NK-92 treated with Interleukin-12 subunit alpha and Interleukin-12 subunit beta, amount 100 ng/mL, for 24 hours (cell line): Measurements from ENCODE around the gene LSM14B.
"Not testable (repeated sequence)": the region's sequence is repeated elsewhere in the genome, so short reads cannot be mapped to it uniquely, and the experiment has no call there.

Experiments used
- DNase-seq: peaks from one replicate; lab custom pipeline; 2025; lab: John Stamatoyannopoulos, UW

LSM14B gene

DNA sequence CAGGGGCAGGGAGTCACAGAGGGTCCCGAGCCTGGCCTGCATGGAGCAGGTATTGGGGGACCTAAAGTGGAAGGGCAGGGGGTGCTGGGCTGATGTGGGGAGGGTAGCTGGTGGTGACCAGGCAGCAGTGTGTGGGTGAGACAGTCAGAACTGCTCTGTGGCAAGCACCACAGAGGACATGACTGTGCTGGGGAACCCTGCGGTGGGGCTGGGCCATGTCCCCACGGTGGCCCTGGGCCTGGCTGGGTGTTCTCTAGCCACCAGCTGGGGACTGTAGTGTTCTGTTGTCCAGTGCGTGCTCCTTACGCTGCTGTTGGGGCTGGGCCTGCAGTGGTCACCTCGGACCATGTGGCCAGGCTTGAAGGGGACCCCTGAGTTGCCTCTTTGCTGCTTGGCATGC is 24.9 kb downstream of the LSM14B start:
- no peak for DNase-seq

DNA sequence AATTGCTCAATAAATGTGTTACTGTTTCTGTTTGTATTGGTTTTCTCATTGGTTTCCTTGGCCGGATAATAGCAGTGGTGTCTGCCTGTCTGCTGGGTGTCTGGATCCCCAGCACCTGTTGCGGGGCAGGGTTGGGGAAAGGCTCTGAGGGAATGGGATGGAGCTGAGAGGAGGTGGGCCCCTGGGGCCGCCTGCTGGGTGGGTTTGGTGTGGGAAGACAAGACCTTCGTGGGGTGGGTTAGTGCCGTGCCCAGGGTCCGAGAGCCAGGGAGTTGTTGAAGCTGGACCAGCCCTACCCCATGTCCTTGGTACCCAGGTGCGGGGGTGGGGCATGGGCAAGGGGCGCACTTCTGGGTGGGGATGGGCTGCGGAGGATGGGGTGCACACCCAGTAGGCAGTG is 25.3 kb downstream of the LSM14B start:
- DNase-seq: no peak

DNA sequence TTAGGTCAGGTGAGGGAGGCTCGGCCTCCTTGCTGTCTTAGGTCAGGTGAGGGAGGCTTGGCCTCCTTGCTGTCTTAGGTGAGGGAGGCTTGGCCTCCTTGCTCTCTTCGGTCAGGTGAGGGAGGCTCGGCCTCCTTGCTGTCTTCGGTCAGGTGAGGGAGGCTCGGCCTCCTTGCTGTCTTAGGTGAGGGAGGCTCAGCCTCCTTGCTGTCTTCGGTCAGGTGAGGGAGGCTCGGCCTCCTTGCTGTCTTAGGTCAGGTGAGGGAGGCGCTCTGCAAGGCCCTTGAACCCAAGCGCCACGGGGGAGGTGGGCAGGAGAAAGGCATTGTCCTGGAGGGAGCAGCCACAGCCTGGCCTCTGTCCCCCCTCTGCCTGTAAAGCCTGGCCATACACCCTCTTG is 26.1 kb downstream of the LSM14B start:
- not testable (repeated sequence) for DNase-seq

DNA sequence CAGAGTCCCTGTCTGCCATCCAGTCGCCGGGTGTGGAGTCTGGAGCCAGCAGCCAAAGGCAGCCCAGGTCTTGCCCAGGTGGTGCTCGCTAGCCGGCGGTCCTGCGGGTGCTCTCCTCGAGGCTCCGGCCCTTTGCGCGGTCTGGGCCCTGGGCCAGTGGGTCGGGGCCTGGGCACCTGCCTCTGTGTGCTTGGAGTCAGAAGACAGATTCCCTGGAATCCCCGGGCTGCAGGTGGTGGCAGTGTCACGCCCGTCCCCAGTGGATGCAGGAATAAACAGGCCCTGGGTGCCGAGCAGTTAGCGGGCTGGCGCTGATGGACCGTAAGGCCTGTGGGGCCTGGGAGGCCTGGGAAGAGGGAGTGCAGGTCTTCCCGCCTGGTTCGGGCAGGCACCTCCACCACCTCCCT is 26.6 kb downstream of the LSM14B start:
- DNase-seq: no peak

DNA sequence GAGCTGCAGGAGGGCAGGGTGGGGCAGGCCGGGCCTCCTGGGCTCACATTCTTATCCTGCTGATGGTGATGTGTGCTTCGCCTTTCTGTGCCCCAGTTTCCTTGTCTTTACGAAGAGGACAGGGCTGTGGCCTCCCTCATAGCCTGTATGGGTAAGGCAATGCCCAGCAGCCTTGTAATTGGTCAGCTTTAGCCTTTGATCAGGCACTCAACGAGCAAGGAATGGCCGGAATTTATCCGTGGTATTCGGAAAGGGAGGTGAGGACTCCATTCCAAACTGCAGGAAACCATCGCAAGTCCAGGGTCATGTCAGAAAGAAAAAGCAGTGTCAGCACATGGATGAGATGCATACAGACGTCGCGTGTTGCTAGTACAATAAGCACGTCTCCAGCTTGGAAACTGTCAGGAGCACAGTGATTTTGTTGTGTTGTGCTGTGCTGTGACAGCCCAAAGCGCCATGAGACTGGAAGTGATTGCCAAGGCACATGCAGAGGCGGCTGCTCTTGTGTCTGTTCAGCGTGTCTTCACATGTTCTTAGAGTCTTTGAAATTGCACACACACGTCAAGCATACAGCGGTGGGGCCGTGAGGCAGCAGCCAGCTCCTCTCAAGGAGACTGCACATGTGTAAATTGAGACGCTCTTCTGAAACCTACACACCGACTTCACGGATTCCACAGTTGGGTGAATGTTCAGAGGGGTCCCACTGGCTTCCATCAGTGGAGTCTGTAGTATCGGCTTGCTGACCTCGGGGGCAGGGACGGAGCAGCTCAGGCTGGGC is 27.4 kb downstream of the LSM14B start:
- no peak for DNase-seq

DNA sequence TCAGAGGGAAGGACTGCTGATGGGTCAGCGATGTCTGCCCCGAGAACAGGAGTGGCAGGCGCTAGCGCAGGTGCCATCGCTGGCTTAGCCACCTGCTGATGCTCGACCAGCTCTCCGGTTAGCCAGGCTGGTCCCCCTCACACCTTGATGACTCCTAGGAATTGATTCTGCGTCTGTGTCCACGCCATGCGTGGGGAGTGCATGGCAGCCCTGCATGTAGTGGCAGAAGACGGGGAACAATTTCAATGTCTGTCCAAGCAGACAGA is 28.0 kb downstream of the LSM14B start:
- no peak for DNase-seq

DNA sequence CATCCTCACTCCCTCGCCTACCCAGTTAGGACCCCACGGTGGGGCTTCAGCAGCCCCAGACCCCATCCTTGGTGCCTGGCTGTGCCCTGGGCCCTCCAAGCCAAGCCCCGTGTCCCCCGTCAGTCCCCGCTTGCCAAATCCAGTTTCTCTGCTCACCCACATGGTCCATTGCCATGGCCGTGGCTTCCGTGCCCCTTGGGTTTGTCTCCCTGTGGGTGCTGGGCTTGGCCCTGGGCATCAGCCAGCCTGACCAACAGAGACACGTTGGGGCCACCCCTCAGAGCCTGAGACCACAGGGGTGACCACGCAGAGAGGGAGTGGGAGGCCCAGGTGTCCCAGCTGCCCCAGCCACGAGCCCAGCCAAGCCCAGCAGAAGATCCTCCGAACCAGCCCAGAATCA is 28.9 kb downstream of the LSM14B start:
- no peak for DNase-seq

DNA sequence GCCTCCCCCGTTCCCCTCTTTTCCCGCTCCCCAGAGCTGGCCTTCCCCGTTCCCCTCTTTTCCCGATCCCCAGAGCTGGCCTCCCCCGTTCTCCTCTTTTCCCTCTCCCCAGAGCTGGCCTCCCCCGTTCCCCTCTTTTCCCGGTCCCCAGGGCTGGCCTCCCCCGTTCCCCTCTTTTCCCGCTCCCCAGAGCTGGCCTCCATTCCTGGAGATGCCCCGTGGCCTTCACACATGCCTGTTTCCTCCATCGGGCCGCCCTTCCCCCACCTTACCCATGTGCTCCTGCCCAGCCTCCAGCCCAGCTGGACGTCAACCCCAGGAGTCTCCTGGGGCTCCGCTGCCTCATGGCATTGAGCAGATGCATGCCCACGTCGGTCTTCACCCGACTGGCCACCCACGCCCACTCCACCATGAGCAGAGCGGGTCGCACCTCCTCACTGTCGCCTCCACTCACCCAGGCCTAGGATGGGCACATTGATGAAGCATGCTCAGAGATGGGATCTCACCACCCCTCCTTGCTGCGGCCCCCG is 29.6 kb downstream of the LSM14B start:
- no peak for DNase-seq

DNA sequence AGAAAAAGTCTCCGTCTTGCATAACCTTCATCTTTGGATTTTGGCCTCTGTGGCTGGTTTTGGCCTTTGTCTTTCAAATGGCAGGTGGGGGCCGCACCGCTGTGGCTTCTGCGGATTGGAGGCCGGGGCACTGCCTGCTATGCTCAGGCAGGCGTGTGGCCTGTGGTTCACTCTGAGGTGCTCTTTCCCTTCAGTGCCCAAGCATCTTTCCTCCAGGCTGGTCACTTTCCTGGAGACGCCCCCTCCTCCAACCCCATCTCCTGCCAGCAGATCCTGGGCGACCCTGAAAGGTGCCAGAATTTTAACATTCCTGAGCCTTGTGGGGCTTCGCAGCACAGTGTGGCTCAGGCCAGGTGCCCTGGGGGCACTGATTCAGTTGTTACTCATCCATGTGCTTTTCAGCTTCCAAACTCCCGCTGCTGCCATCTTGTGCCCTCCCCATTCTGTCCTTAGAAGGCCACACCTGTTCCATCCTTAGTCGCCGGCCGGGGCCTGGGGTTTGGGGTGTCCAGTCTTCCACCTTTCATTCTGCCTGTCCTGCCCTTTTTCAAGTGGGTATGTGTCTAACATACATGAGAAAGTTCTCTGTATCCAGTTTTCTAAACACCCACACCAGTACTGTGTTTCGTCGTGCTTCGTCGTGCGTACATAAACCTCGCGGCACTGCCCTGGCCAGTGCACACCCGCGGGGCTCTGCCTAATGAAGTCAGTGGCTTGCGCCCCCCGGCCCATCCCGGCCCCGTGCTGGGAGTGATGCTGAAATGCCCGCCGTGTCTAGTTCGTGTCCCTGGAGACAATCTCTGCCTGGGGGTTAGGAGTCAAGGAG is 33.4 kb downstream of the LSM14B start:
- DNase-seq: no peak

DNA sequence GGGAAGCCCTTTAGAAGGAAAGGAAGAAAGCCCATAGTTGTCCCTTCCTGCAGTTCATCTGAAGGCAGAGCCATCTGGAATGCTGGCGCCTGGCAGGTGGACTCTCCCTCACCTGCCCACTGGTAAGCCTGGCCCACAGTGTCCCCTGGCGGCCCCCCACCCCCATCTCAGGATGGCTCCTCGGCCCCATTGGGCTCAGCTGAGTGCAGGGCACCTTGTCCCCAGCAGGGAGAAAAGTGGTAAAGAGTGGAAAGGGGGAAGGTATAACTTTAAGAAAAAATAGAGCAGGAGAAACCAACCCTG is 33.9 kb downstream of the LSM14B start:
- DNase-seq: no peak

DNA sequence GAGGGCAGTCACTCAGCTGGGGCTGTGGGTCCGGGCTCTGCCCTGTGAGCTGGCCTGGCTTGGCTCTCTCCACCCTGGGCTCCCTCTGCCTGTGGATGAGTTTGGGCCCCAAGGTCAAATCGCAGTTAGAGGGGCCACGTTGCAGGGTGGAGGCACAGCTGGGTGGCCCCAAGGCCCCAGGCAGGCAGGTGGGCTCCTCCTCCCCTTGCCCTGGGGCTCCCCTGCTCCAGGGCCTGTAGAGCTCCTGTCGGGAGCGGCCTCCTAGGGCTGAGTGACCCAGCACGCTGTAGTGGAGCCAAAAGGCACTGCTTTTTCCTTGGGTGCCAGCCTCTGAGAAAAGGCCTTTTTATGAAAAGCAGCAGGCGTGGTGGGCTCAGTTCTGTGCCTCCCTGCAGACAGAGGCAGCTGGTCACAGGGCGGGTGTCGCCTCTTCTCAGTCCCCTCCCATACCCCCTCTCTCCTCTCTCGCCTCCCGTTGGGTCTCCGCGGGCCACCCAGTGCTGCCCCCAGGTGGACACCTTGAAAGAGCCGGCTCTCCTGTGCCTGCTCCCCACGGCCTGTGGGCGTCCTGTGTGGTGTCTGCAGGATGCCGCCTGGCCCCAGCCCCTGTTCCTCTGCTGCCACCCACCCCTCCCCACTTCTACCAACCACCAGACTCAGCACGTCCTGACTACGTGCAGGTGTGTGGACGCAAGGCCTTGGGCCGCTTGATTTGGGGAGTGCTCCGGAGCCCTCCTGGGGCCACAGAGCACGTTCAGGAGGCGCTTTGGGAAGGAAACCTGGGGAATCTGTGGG is 34.5 kb downstream of the LSM14B start:
- no peak for DNase-seq

DNA sequence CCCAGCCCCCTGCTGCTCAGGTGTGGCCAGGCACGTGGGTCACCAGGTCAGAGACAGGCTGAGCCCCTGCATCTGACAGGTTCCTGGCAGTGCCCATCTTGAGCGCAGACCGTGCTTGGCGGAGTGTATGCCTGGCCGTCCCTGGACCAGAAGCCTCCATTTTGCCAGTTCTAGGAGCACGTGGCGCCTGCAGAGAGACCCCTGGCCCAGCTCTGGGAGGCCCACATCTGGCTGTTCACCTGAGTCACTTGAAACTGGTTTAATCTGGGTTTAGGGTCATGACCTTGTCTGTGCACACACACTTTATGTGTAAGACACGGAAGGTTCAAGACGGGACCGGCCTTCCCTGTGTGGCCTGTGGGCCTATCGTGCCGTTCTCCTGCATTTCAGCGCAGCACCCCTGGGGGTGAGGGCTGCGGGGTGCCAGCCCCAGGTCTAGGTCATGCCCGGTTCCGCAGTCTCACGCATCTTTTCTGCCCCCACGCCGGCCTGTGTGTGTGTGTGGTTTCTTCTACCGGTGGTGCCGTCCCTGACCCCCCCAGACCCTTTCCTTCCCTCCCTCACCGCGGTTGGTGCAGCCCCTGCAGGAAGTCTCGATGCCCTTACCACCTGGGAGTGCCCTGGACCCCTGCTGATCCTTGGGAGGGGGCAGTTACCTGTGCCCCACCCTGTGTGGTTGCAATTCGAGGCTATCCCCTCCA is 35.3 kb downstream of the LSM14B start:
- no peak for DNase-seq

DNA sequence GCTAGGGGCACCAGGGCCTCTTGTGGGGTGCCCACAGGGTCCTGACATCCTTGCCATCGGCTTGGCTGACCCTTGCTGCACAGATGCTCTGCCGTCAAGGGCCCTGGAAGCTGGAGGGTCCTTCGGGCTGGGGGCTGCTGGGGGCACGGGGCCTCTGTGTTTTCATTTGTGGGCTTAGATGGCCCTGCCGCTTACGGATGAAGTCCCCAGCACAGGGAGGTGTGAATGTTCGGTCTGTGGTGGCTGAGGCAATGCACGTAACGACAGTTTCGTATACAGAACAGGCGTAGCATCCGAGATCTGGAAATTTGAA is 35.8 kb downstream of the LSM14B start:
- DNase-seq: no peak

DNA sequence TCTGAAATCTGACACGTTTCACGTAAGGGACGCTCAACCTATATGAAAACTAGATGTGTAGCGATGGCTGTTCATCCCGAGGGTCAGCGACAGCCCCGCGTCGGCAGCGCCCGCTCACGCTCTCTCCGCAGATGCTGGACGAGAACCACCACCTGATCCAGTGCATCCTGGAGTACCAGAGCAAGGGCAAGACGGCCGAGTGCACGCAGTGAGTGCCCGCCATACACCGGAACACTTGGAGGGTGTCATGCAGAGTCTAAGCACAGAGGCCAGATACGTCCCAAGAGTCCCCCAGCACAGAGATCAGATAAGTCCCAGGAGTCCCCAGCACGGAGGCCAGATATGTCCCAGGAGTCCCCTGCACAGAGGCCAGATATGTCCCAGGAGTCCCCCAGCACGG is 36.3 kb downstream of the LSM14B start:
- DNase-seq: no peak

DNA sequence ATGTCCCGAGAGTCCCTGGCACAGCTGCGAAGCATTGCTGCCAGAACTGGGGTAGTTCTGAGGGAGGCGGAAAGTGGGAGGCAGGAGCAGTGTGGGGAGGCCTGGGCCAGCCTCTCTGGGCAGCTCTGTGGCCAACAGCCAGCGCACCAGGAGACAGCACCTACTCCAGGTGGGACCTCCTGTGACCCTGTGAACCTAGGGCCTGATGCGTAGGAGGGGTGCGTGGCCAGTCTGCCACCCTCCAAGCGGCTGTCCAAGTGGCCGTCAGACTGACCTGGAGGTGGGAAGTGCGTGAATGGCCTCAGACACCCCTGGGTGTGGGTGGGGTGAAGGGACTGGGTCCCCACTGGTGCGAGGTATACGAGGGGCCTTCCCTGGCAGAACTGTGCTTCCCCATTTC is 36.8 kb downstream of the LSM14B start:
- DNase-seq: no peak

DNA sequence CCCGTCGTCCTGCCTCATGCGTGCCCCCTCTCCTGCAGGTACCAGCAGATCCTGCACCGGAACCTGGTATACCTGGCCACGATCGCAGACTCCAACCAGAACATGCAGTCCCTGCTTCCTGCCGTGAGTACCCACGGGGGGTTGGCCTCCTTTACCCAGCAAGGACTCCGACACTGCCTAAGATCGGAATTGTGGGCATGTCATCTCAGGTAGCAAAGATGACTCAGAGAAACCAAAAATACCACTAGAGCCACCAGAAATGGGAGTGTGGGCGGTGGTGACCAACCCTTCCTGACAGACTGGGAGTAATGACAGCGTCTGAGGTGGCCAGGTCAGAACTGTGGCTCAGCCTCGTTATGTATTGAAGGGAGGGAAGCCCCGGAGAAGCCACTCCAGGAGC is 37.6 kb downstream of the LSM14B start:
- no peak for DNase-seq

DNA sequence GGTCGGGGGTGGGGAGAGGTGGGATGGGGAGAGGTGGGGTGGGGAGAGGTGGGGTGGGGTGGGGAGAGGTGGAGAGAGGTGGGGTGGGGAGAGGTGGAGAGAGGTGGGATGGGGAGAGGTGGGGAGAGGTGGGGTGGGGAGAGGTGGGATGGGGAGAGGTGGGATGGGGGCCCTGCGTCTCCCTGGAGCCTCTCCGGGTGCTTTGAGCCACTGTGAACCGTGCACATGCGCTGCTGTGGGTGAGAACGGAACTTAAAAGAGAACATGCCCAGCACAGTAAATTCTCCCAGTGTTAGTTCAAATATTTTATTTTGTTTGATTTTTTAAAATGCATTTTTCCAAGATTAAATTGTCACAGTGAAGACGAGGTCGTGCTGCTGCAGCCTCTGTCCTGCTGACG is 38.0 kb downstream of the LSM14B start:
- no peak for DNase-seq

DNA sequence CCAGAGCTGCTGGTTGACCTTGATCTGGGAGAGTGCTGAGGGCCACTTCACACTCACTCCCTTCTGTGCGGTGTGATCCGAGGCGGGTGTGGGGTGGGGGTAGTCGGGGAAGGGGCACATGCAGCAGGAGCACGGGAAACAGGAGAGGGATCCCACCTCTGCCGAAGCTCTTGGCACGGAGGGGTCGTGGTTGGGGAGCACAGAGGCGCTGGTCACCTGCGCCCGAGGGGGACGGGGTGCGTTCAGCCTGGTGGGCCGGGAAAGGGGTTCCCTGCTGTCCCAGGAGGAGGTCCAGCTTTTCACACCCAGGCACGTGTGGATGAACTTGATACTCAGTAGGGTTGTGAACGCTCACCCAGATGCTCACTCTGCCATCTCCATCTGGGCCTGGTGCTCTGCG is 38.6 kb downstream of the LSM14B start:
- DNase-seq: no peak

DNA sequence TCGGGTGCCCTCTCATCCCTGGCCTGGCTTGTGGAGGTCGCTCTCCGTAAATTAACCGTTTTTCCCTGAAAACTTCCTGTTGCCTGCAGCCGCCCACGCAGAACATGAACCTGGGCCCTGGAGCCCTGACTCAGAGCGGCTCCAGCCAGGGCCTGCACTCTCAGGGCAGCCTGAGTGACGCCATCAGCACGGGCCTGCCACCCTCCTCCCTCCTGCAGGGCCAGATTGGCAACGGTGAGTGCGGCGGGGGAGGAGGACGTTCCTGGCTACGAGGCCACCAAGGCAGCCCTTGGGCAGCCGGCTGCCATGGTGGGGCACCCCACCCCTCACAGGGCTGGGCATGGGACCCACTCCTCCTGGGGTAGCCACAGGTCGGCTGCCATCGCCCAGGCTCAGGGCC is 39.1 kb downstream of the LSM14B start:
- no peak for DNase-seq

DNA sequence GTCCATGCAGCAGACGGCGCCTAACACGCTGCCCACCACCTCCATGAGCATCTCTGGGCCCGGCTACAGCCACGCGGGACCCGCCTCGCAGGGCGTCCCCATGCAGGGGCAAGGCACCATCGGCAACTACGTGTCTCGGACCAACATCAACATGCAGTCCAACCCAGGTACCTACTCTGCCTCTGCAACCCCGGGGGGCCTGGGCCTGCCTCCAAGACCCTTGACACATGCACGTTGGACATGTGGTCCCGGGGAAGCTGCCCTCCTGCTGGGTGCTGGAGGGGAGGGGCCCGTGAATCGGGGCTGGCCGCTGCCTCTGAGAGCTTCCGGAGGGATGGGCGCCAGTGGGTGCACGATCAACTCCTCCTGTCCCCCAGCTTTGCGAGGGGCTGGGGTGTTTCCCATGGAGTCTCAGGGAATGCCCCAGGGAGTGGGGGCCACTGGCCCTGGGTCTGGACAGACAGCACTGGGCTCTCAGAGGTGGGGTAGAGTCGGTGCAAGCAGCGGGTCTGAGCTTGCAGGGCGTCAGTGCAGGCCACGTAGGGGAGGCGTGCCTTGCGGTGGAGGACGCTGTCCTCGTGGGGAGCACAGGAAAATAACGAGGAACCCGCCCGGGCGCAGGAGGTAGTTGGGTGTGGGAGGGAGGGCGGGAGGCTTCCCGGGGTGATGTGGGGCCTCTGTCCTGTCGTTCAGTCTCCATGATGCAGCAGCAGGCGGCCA is 40.6 kb downstream of the LSM14B start:
- no peak for DNase-seq

DNA sequence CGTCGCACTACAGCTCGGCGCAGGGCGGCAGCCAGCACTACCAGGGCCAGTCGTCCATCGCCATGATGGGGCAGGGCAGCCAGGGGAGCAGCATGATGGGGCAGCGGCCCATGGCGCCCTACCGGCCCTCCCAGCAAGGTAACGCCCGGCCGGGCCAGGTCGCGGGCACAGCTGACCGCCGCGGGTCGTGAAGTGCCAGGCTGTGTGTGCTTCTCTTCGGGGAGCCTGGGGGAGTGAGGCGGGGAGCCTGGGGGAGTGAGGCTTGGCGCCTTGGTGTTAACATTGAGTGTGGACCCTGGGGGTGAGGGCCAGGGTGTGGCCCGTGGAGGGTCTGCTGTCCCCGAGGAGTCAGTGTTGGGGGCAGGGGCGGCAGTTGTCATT is 41.2 kb downstream of the LSM14B start:
- DNase-seq: no peak
